K562 (cell line): ENCODE results near the gene JUNB. TPM values are rescaled to one million over a fixed set of nuclear protein-coding genes. Genes with fewer than 3 reads are reported as not detected.

Experiments
- ARID3A ChIP-seq: IDR thresholded peaks from 2 replicates; pipeline ENCODE4 v1.6.1; 2012; ENCODE audit warnings: low read depth, low read length, improper control_type of control experiment, borderline replicate concordance
- CSDE1 ChIP-seq, 2 experiments: fragments of 450-650 bp; IDR thresholded peaks; 2 replicates each; pipeline ENCODE4 v1.6.1; 2016; ENCODE audit warnings: mild to moderate bottlenecking in 1 of 2
- EP300 ChIP-seq: IDR thresholded peaks from 2 replicates; pipeline ENCODE4 v1.6.1; 2012; ENCODE audit warnings: low read length, improper control_type of control experiment
- ESRRA ChIP-seq: fragments of 450-650 bp; IDR thresholded peaks from 2 replicates; pipeline ENCODE4 v1.6.1; 2014; ENCODE audit warnings: low read depth, mild to moderate bottlenecking, moderate library complexity, borderline replicate concordance
- FOSL1 ChIP-seq: fragments of 200-800 bp; sonication (Bioruptor generic); conservative IDR thresholded peaks from 2 replicates; pipeline ENCODE4 v1.6.1; 2016; ENCODE audit warnings: missing genetic modification characterization, missing compliant biosample characterization
- HDAC3 ChIP-seq: fragments of 450-650 bp; IDR thresholded peaks from 2 replicates; pipeline ENCODE4 v1.6.1; 2018; ENCODE audit warnings: borderline replicate concordance, mild to moderate bottlenecking, moderate library complexity; ENCODE audit not compliant: partially characterized antibody
- LARP7 ChIP-seq: fragments of 450-650 bp; IDR thresholded peaks from 2 replicates; pipeline ENCODE4 v1.6.1; 2016
- NUFIP1 ChIP-seq: fragments of 450-650 bp; IDR thresholded peaks from 2 replicates; pipeline ENCODE4 v1.6.1; 2018; ENCODE audit not compliant: partially characterized antibody
- POLR2A ChIP-seq: fragments of 450-650 bp; conservative IDR thresholded peaks from 2 replicates; pipeline ENCODE4 v1.6.1; 2016
- RBM17 ChIP-seq: fragments of 200-400 bp; formaldehyde crosslinking; IDR thresholded peaks from 2 replicates; pipeline ENCODE4 v1.6.1; 2017; ENCODE audit warnings: low read depth, mild to moderate bottlenecking, low read length, borderline replicate concordance
- RBM34 ChIP-seq: fragments of 200-400 bp; formaldehyde crosslinking; IDR thresholded peaks from 2 replicates; pipeline ENCODE4 v1.6.1; 2018; ENCODE audit warnings: low read length, borderline replicate concordance; ENCODE audit not compliant: insufficient read depth
- RFX1 ChIP-seq: fragments of 450-650 bp; IDR thresholded peaks from 2 replicates; pipeline ENCODE4 v1.6.1; 2016; ENCODE audit warnings: mild to moderate bottlenecking, moderate library complexity
- RFX7 ChIP-seq: fragments of 250-450 bp; sonication (Bioruptor Pico); IDR thresholded peaks from 2 replicates; pipeline ENCODE4 v1.5.1; 2021; ENCODE audit warnings: mild to moderate bottlenecking
- STAG1 ChIP-seq: sonication (generic); formaldehyde crosslinking; IDR thresholded peaks from 2 replicates; pipeline ENCODE4 v1.5.0; 2020; ENCODE audit warnings: missing genetic modification reagents, borderline replicate concordance
- TCF15 ChIP-seq: fragments of 250-450 bp; sonication (Bioruptor Pico); IDR thresholded peaks from 2 replicates; pipeline ENCODE4 v1.8.0; 2022; ENCODE audit warnings: moderate library complexity, mild to moderate bottlenecking, inconsistent platforms
- TCF3 ChIP-seq: sonication (generic); formaldehyde crosslinking; IDR thresholded peaks from 2 replicates; pipeline ENCODE4 v1.4.0; 2020; ENCODE audit warnings: mild to moderate bottlenecking, missing genetic modification reagents
- ZBTB2 ChIP-seq: fragments of 450-650 bp; IDR thresholded peaks from 2 replicates; pipeline ENCODE4 v1.6.1; 2016; ENCODE audit warnings: antibody characterized with exemption
- ZC3H8 ChIP-seq: fragments of 450-650 bp; IDR thresholded peaks from 2 replicates; pipeline ENCODE4 v1.6.1; 2017
- ZKSCAN8 ChIP-seq: fragments of 200-800 bp; sonication (Bioruptor generic); IDR thresholded peaks from 2 replicates; pipeline ENCODE4 v1.6.1; 2016; ENCODE audit warnings: missing genetic modification characterization, missing compliant biosample characterization
- ZNF12 ChIP-seq: sonication (generic); formaldehyde crosslinking; IDR thresholded peaks from 2 replicates; pipeline ENCODE4 v1.4.0; 2020; ENCODE audit warnings: mild to moderate bottlenecking, missing genetic modification reagents
- ZNF197 ChIP-seq: fragments of 200-800 bp; sonication (Bioruptor generic); IDR thresholded peaks from 2 replicates; pipeline ENCODE4 v1.6.1; 2016; ENCODE audit warnings: low read depth, missing genetic modification characterization, missing compliant biosample characterization
- ZNF639 ChIP-seq, 2 experiments: fragments of 200-800 bp in 1 of 2; sonication (Bioruptor generic) in 1 of 2; sonication (generic) in 1 of 2; formaldehyde crosslinking in 1 of 2; IDR thresholded peaks in 1 of 2; conservative IDR thresholded peaks in 1 of 2; 2 replicates each; pipeline versions ENCODE4 v1.5.0 to v1.6.1; 2016 to 2020; ENCODE audit warnings: missing compliant biosample characterization in 1 of 2, missing genetic modification characterization in 1 of 2, missing genetic modification reagents in 1 of 2
- polyA plus RNA-seq, 8 experiments: library from polyadenylated mRNA; depleted of rRNA in 4 of 8; stranded (reverse) in 5 of 8; unstranded in 3 of 8; fragments of >200 nt; fragmentation: Nextera tagmentation in 2 of 8; fragmentation: Illumina TruSeq in 1 of 8; extraction: Ambion mirVana in 2 of 8; extraction: Trizol in 1 of 8; gene quantifications; 2 replicates each; pipeline versions ENCODE4 v1.2.1 to v1.2.3, GENCODE V29; 2011 to 2014; ENCODE audit warnings: inconsistent platforms in 1 of 8, missing spikeins in 1 of 8
- total RNA-seq, 7 experiments: library from RNA; depleted of rRNA in 6 of 7; stranded (reverse); fragments of >200 nt in 6 of 7; fragmentation: Illumina TruSeq in 2 of 7; extraction: Trizol in 2 of 7; gene quantifications; 2 replicates each; pipeline versions ENCODE4 v1.2.1 to v1.2.3, GENCODE V29; 2011 to 2021; ENCODE audit warnings: low replicate concordance in 1 of 7

JUNB gene
- total and polyA plus RNA-seq, 9 of the 15 experiments (the other 6 are each of a cell fraction or from before 2014, with no cell fraction given), result 0.23 to 88.1 (median 13.1) TPM

GRCh38 chr19:12793290-12794195 is 2.3 kb downstream of the JUNB start (continued):
- TF ChIP-seq ZBTB2, result no peak
- TF ChIP-seq TCF15 (CRISPR knock-in tag), result no peak
- TF ChIP-seq CSDE1 (IDR thresholded peaks at IDR 0.05), result no peak
- TF ChIP-seq ZC3H8, result no peak
- no peak for TF ChIP-seq STAG1
- no peak for TF ChIP-seq HDAC3
- TF ChIP-seq LARP7, result no peak
- TF ChIP-seq EP300, result peak; percentile 30; the same call in 1 of the 2 replicates
- no peak for TF ChIP-seq ZNF12
- no peak for TF ChIP-seq RFX1
- TF ChIP-seq ZNF197 (CRISPR knock-in tag), result no peak
- peak; percentile 60; the same call in 1 of the 2 replicates for TF ChIP-seq ESRRA
- no peak for TF ChIP-seq ARID3A
- TF ChIP-seq TCF3 (CRISPR knock-in tag), result peak; percentile 13; the same call in 1 of the 2 replicates
- 0 out of 2 replicates have a peak, but pooled peaks have one; percentile 63 for TF ChIP-seq RBM34
- TF ChIP-seq ZNF639 (CRISPR knock-in tag; conservative IDR thresholded peaks at IDR 0.05 in 1 of 2, IDR thresholded peaks at IDR 0.05 in 1 of 2), result no peak
- TF ChIP-seq ZKSCAN8, result no peak
- peak; percentile 74 for TF ChIP-seq POLR2A
- peak; percentile 68; the same call in 1 of the 2 replicates for TF ChIP-seq FOSL1 (tag)
- TF ChIP-seq RFX7 (CRISPR knock-in tag), result no peak
- no peak for TF ChIP-seq NUFIP1
- no peak for TF ChIP-seq RBM17
